K562 treated with DMSO at 1 percent for 4 hours (cell line): Measurements from ENCODE around the gene RGN. TPM values are rescaled to one million over a fixed set of nuclear protein-coding genes. Genes with fewer than 3 reads are reported as not detected.

ENCODE experiments used
- total RNA-seq: library from RNA; unstranded; fragments of 300-600 nt; gene quantifications from 2 replicates; pipeline ENCODE4 v1.2.3, GENCODE V29; 2022; ENCODE audit not compliant: insufficient read depth

RGN gene
- total RNA-seq, result not detected in 2 replicates

DNA sequence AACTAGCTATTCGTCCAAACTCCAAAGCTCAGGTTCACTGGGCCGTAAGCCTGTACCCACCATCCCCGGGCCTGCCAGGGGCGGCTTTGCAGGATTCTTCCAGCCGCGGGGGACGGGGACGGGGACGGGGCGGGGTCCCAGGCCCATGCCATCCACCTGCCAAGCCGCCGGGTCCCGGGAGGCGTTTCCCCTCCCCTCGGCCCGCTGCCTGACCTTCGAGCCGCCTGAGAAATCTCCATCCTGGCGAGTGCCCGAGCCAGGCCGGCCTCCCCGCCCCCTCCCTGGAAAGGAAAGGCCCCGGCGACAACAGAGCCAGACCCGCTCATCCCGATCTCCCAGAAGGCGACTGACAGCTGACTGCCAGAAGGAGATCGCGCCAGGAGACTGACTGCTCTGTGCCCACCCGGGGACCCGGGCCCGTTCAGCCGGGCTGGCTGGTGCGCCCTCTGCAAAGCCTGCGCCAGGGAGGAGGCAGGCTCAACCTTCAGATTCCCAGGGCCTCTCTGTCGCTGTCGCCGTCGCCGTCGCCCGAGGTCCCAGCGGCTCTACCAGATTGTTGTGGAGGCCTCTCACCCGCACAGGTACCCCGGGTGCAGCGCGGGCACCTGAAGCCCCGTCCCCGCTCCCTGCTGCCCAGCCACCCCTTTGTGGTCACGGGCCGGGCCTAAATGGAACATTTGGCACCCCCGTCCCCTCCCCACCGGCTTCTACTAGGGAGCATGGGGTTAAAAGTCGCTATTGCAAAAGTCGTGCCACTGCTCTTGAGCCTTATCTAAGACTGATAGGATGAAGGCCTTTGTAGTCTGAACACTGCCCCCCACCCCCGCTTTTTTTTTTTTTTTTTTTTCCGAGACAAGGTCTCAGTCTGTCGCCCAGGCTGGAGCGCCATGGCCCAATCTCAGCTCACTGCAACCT is at the start of gene RGN:
RGN (plus strand) TSS at position 315 of the 915 bp plus-strand sequence. CDS start 2,702 bp downstream, outside the sequence.

Other genes starting within 250 kb of the RGN start
- 4.6 and 5.6 TPM in 2 replicates for gene RP2, start 241.4 kb upstream of the RGN start, total RNA-seq
- gene JADE3, start 166.0 kb upstream of the RGN start, total RNA-seq, result 4.4 and 5.4 TPM in 2 replicates
- 160 and 168 TPM in 2 replicates for gene NDUFB11, start 66.3 kb downstream of the RGN start, total RNA-seq
- gene RBM10, start 66.8 kb downstream of the RGN start, total RNA-seq, result 53.9 and 60.0 TPM in 2 replicates
- 176 and 178 TPM in 2 replicates for gene UBA1, start 115.4 kb downstream of the RGN start, total RNA-seq
- gene CDK16, start 140.2 kb downstream of the RGN start, total RNA-seq, result 65.2 and 87.5 TPM in 2 replicates
- 32.1 and 35.7 TPM in 2 replicates for gene USP11, start 154.6 kb downstream of the RGN start, total RNA-seq